ENCODE results near the gene PSMA7.

DNA sequence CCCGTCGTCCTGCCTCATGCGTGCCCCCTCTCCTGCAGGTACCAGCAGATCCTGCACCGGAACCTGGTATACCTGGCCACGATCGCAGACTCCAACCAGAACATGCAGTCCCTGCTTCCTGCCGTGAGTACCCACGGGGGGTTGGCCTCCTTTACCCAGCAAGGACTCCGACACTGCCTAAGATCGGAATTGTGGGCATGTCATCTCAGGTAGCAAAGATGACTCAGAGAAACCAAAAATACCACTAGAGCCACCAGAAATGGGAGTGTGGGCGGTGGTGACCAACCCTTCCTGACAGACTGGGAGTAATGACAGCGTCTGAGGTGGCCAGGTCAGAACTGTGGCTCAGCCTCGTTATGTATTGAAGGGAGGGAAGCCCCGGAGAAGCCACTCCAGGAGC is 16.6 kb upstream of the PSMA7 start:
- TF ChIP-seq, protein P1, sequence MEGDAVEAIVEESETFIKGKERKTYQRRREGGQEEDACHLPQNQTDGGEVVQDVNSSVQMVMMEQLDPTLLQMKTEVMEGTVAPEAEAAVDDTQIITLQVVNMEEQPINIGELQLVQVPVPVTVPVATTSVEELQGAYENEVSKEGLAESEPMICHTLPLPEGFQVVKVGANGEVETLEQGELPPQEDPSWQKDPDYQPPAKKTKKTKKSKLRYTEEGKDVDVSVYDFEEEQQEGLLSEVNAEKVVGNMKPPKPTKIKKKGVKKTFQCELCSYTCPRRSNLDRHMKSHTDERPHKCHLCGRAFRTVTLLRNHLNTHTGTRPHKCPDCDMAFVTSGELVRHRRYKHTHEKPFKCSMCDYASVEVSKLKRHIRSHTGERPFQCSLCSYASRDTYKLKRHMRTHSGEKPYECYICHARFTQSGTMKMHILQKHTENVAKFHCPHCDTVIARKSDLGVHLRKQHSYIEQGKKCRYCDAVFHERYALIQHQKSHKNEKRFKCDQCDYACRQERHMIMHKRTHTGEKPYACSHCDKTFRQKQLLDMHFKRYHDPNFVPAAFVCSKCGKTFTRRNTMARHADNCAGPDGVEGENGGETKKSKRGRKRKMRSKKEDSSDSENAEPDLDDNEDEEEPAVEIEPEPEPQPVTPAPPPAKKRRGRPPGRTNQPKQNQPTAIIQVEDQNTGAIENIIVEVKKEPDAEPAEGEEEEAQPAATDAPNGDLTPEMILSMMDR (IDR thresholded peaks at IDR 0.05) = no peak
- no peak for TF ChIP-seq POLR2A (IDR thresholded peaks at IDR 0.05)
- TF ChIP-seq EP300 (IDR thresholded peaks at IDR 0.05) = no peak

Data from stomach (tissue), 4 donors.